Measurements from ENCODE around the gene TUBB4B.

Gene TUBB4B

GRCh38 chr9:137251194-137251461 lies 10.0 kb downstream of the TUBB4B start, which contains the start of gene STPG3:
STPG3 (plus strand) TSS chr9:137251286; CDS start chr9:137251287, 1 bp downstream.
- TF ChIP-seq, protein P1, sequence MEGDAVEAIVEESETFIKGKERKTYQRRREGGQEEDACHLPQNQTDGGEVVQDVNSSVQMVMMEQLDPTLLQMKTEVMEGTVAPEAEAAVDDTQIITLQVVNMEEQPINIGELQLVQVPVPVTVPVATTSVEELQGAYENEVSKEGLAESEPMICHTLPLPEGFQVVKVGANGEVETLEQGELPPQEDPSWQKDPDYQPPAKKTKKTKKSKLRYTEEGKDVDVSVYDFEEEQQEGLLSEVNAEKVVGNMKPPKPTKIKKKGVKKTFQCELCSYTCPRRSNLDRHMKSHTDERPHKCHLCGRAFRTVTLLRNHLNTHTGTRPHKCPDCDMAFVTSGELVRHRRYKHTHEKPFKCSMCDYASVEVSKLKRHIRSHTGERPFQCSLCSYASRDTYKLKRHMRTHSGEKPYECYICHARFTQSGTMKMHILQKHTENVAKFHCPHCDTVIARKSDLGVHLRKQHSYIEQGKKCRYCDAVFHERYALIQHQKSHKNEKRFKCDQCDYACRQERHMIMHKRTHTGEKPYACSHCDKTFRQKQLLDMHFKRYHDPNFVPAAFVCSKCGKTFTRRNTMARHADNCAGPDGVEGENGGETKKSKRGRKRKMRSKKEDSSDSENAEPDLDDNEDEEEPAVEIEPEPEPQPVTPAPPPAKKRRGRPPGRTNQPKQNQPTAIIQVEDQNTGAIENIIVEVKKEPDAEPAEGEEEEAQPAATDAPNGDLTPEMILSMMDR (IDR thresholded peaks at IDR 0.05; ENCODE audit: control extremely low read depth, extremely low read depth, low read depth, missing control alignments): no peak
- ChIA-PET POLR2A (interaction anchor here (7.2 kb wide), 1 partner anchor 8 kb away, joined by 124 read pairs; the partner anchor contains the start of gene TUBB4B), CTCF (no interaction called here)
- DNase-seq (ENCODE audit: extremely low spot score): no peak

GRCh38 chr9:137251490-137252268 lies 10.6 kb downstream of the TUBB4B start:
- TF ChIP-seq, protein P1 (IDR thresholded peaks at IDR 0.05; ENCODE audit: control extremely low read depth, extremely low read depth, low read depth, missing control alignments): no peak
- ChIA-PET POLR2A (interaction anchor here (7.2 kb wide), 1 partner anchor 9 kb away, joined by 124 read pairs; the partner anchor contains the start of gene TUBB4B), CTCF (no interaction called here)
- no peak for DNase-seq (ENCODE audit: extremely low spot score)

DNA sequence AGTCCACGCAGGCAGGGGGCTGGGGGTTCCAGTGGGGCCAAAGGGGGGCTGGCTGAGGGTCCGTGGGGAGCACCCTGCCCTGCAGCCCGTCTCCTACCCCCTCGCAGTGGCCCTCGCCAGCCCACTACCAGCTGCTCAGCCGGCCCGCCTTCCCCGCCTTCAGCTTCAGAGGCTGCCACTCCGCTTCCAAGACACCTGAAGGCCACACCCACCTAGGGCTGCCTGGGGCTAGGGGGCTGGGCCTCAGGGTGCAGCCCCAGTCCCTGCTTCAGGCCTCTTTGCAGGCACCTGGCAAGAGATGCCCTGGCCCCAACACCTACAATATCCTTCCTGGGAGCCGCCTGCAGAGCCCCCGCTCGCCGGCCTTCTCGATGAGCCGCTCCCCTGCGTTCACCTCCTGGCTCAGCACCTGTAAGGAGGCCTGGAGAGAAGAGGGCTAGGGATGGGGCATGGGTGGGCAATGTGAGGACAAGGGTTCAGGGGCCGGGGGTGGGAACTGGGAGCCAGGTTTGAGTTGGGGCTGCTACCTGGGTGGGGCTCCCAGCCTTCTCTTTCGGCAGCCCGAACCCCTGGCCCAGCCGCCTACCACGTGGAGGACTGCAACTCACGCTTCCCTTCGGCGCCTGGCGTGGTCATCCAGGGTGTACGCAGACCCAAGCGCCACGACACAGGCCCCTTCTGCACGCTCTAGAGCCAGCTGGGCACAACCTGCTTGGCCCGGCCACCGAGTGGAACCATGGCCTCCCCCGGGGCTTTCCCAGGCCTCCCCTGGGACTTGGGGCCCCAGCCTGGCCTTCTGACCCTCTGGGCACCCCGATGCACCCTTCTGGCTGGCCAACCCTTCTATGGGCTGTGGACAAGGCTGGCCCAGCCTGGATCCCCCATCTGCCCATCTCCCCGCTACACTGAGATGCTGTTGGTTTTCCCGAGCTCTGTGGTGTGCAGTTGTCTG lies 11.7 kb downstream of the TUBB4B start:
- POLR2A ChIA-PET: interaction anchor here (1.3 to 7.2 kb wide), 2 partner anchors 10 to 16 kb away, joined by 3 to 124 read pairs; partner anchors contain the start of gene TUBB4B
- TF ChIP-seq, protein P1 (IDR thresholded peaks at IDR 0.05; ENCODE audit: control extremely low read depth, extremely low read depth, low read depth, missing control alignments): no peak
- no peak for DNase-seq (ENCODE audit: extremely low spot score)

DNA sequence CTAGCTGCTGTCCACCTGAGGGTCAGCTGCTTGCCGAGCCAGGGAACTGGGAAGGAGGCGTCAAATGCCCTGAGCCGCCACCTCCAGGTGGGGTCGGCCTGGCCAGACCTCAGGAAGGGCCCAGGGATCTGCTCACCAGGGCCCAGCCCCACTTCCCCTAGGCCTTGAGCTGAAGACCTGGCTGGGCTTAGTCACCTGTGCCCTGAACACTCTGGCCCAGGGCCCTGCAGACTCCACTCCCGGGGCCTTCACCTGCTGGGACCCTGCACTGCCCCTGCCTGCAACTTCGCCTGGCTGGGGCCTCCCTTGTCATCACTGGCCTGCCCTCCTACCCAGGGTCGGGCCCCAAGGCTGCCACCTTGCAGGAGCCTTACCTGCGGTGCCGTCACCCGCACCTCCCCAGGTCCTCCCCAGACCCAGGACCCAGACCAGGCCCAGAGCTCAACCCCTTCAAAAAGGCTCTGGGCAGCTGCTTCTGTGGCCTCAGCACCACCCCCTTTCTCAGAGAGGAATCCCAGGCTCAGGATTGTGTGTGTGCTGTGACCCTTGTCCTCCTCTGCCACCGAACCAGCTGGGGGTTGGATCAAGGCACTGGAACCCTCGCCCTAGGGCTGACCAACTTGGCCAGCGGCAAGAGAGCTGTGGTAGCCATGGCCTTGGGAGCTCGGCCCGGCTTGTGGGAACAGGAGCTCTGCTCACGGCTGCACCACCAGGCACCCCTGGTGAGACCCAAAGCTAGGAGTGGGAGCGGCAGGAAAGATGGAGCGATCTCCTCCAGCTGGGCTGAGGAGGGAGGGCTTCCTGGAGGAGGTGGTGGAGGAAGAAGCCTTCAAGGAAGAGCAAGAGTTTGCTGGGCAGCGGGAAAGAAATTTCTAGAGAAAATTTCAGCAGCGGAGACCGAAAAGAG lies 12.9 kb downstream of the TUBB4B start:
- DNase-seq (ENCODE audit: extremely low spot score): no peak
- CTCF ChIA-PET: interaction anchor here (0.8 to 2.0 kb wide), 11 partner anchors 9 to 169 kb away, joined by 3 to 10 read pairs (median 4); partner anchors contain the start of genes EXD3, NOXA1, RNF224 and TUBB4B
- TF ChIP-seq, protein P1 (IDR thresholded peaks at IDR 0.05; ENCODE audit: control extremely low read depth, extremely low read depth, low read depth, missing control alignments): no peak
- POLR2A ChIA-PET: interaction anchor here (0.5 to 7.2 kb wide), 4 partner anchors 11 to 365 kb away, joined by 3 to 124 read pairs (median 3); partner anchors contain the start of gene TUBB4B

More for the DNA sequence above, 11.7 kb downstream of the TUBB4B start:
- CTCF ChIA-PET: interaction anchor here (1.1 to 2.0 kb wide), 6 partner anchors 9 to 50 kb away, joined by 3 to 8 read pairs (median 4); partner anchors contain the start of gene RNF224

GRCh38 chr9:137254624-137255447 lies 13.7 kb downstream of the TUBB4B start, which contains the start of gene NELFB:
NELFB (plus strand) TSS chr9:137255327.
- TF ChIP-seq, protein P1 (IDR thresholded peaks at IDR 0.05; ENCODE audit: control extremely low read depth, extremely low read depth, low read depth, missing control alignments): no peak
- peak; percentile 100 for DNase-seq (ENCODE audit: extremely low spot score)

More at GRCh38 chr9:137254624-137255447, 13.7 kb downstream of the TUBB4B start, which contains the start of gene NELFB:
- POLR2A ChIA-PET: interaction anchor here (0.5 to 7.2 kb wide), 4 partner anchors 12 to 366 kb away, joined by 3 to 124 read pairs (median 3); partner anchors contain the start of gene TUBB4B
- CTCF ChIA-PET: interaction anchor here (0.8 to 2.3 kb wide), 8 partner anchors 8 to 168 kb away, joined by 3 to 13 read pairs (median 4); partner anchors contain the start of genes EXD3, NOXA1 and TUBB4B
